HG03196 (cell line): Measurements from ENCODE around the gene SEC14L2.
A peak's percentile ranks its signal among the peaks of the same experiment; 100 is the strongest.
"Not testable (repeated sequence)": the region's sequence is repeated elsewhere in the genome, so short reads cannot be mapped to it uniquely, and the experiment has no call there.

Experiments used
- ATAC-seq: cut with Tn5 transposase; IDR thresholded peaks from one replicate; pipeline ENCODE4 v1.9.1; 2021; ENCODE audit not compliant: unreplicated experiment

SEC14L2 gene

DNA sequence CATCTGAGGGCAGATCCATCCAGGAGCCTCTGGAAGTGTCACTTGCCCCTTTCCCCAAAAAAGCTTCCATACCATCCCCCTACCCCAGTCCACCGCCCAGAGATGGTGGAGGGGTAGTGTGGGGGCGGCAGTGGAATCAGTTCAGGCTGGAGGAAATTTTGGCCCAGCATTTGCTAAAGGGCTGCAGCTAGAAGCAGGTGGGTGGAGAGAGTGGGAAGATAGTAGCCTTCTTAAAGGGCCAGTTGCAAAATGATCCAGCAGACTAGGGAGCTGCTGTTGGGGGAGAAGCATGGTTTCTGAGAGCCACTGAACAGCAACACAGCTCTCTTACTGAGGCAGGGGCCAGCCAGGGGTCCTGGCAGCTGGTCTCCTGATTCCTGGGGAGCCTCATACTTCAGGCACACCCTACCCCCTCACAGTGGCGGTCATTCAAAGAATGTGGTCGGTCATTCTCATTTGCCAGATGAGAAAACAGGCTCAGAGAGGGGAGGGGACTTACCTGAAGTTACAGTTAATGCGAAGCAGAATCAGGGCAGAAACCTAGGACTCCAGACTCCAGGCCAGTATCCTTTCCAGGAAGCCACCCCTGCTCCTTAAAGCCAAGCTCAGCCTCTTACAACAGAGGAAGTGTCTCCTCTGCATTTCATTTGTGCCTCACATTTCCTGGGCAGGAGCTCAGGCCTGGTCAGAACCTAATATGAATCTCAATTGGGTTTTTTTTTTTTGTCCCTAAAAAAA lies 5.4 kb downstream of the SEC14L2 start:
- no peak for ATAC-seq

DNA sequence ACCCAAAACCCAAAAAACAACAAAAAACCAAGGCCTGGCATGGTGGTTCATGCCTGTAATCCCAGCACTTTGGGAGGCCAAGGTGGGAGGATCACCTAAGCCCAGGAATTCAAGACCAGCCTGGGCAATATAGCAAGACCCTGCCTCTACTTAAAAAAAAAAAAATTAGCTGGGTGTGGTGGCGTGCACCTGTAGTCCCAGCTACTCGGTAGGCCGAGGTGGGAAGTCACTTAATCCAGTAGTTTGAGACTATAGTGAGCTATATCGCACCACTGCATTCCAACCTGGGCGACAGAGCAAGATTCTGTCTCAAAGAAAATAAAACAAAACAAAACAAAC lies 5.9 kb downstream of the SEC14L2 start:
- not testable (repeated sequence) for ATAC-seq

DNA sequence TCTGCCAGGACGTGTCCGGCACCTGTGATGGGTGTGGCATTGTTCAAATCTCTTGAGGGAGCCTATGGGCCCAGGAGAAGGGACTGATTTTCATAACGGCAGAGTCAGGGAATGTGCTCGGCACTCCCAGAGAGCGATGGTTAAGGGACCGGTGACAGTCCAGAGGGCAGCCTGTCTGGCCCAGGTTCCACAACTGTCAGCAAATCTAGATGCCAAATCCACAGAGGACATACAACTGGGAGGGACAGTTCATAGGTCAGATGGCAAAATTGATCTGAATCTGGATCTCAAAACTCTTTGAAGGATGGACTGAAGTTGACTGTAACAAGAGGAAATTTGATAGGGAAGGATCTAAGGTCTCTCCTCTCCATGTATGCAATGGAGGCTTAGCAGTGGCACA lies 7.5 kb downstream of the SEC14L2 start:
- ATAC-seq, result no peak

DNA sequence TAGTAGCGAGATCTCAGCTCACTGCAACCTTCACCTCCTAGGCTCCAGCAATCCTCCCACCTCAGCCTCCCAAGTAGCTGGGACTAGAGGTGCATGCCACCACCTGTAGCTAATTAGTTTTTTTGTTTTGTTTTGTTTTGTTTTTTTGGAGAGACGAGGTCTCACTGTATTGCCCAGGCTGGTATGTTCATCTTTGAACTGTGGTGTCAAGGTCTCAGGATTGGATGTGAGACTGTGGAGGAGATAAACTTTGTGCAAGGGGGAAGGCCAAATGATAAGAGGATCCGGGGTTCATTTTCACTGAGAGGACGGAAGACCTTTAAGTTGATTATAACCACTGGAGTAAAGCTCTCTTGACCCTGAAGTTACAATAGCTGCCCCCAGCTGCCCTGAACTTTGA lies 8.9 kb downstream of the SEC14L2 start:
- no peak for ATAC-seq

DNA sequence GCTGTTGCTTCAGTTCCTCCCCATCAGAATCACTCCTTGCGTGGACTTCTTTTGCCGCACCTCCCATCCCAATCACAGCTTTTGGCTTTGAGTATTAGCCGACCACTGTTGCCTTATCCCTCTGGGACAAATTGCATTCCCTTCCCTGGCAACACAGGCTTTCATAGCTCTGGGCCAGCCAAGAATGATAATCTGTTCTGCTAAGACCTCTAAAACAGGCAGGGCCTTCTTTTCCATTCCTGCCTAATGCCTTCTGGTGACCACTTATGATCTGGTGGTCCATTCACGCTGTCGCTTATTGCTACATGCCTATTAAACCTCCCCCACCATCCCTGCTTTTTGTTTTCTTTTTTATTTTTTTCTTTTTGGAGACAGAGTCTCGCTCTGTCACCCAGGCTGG lies 9.6 kb downstream of the SEC14L2 start:
- ATAC-seq, result no peak

DNA sequence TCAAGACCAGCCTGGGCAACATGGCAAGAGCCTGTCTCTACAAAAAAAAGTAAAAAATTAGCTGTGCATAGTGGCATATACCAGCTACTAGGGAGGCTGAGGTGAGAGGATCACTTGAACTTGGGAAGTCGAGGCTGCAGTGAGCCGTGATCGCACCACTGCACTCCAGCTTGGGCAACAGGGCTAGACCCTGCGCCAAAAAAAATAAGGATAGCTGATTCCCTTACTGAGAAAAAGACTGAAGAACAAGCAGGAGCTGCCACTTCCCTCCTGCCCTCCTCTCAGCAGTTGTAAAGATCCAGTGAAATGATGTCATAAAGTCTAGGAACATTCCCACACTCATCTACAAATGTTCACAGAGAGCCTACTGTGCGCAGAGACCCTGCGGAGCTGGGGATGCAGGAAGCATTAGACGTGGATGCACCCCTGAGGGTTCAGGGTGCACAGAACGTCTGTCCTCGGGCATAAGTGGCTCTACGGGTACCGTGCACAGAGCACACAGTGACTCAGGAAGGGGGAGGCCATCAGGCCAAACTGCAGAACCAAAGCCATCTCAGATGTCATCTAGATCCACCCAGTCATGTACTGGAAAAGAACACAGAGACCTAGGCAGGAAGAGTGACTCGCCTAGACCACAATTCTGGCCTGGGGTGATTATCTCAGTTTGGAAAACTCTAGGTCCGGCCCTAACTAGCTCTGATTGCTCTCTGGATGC lies 11.7 kb downstream of the SEC14L2 start:
- ATAC-seq, result no peak

DNA sequence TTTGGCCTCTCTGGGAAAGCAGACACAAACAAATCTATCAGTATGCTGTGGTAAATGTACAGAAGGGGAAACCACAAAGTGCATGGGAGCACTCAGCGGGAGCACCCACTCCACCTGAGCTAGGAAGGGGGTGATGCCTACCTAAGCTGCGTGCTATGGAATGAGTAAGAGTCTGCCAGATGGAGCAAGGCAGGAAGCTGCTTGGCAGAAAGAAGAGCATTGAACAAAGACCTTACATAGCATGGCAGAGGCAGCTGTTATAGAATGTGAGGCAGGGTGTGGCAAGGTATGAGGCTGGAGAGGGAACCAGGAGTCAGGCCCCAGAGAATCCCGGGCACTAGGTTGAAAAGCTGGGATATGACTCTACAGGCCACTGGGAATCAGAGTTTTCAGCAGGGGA lies 15.0 kb downstream of the SEC14L2 start:
- ATAC-seq, result no peak

DNA sequence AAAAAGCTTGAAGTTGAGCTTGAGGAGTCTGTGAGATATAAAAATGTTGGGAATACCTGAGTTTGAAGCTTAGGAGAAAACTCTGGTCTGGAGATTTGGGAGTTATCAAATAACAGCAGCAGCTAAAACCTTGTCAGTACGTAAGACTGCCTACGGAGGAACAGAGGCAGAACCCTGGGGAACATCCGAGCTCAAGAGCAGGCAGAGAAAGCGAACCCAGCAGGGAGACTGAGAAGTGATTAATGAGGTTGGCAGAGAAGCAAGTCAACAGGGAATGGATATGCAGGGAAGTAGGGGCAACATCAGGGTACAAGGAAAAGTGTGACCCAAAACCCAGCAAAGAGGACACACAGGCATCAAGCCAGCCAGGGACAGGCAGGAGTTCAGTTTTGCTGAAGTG lies 16.2 kb downstream of the SEC14L2 start:
- ATAC-seq, result no peak

DNA sequence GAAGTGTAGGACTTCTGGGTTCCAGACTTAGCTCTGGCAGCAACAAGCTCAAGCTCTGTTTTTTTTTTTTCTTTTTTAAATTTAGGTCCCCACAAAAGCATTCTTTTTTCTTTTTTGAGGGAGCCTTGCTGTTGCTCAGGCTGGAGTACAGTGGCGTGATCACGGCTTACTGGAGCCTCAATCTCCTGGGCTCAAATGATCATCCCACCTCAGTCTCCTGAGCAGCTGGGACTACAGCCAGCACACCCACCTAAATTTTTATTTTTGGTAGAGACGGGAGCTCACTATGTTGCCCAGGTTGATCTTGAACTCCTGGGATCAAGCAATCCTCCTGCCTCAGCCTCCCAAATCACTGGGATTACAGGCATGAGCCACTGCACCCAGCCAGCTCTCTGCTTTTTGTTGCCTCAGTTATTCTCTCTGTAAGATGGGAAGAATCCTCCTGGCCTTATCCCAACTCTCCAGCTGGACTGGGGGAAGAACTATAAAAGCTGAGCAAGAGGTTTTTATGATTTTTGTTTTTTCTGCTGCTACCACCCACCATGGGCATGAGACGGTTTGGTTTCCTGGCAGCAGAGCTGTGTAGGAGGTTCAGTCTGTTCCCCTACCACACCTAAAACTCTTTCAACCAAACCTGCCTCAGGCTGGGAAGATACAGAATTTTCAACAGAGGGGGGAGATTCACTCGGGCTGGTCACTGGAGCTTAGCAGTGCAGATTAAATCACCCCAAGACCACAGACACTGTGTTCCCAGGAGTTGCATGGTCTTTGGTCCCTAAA lies 17.1 kb downstream of the SEC14L2 start:
- ATAC-seq, result no peak

DNA sequence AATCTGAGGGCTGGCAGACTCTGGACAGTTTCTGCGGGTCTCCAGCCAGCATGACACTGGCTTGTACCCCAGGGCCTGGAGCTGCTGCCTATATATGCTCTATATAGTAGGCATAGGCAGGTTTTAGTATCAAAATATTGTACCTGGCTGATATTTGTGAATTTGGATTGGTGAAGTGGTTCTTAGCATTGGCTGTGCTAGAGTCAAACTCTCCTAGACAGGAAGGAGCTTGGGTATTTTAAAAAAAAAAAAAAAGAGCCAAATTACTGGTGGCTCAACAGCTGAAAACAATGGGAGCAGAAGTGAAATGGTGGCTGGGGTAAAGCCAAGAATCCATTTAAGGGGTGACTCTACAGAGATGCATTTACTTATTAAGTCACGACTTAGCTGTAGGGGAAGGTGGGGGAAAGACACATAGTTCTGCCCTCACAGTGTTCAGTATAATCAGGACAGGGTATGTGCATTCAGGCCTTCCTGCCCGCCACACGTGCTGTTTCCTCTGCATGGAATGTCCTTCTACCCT lies 17.8 kb downstream of the SEC14L2 start:
- ATAC-seq, result no peak

DNA sequence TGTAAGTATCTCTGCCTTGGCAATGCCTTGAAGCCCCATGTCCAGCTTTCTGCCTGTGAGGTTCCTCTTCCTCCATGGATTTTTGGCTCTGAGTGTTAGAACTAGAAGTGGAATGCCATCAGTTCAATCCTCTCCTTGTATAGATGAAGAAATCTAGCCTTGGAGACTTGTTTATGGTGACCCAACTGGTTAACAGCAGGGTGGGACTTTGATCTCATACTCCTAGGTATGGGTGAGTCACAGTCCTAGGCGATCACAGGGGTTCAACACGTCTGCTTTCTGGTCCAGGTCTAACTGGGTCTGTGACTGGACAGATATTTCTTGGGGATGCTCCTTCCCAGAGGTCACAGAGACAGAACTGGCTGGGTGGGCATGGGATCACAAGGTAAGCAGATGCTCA lies 19.6 kb downstream of the SEC14L2 start:
- ATAC-seq, result no peak

DNA sequence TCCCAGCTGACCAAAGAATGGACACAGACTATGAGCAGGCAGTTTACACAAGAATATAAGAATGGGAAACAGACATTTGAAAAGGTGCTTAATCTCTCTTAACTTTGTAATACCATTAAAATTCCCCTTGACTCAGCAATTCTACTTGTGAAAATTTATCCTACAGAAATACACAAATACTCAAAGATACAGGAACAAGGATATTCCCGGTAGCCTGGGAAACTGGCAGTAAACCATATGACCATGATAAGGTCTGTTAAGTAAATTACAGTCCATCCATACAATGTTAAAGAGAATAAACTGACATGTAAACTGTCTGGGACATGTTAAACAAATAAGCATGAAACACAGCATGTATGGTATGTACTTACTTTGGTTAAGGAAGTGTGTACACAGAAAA lies 20.0 kb downstream of the SEC14L2 start:
- no peak for ATAC-seq

DNA sequence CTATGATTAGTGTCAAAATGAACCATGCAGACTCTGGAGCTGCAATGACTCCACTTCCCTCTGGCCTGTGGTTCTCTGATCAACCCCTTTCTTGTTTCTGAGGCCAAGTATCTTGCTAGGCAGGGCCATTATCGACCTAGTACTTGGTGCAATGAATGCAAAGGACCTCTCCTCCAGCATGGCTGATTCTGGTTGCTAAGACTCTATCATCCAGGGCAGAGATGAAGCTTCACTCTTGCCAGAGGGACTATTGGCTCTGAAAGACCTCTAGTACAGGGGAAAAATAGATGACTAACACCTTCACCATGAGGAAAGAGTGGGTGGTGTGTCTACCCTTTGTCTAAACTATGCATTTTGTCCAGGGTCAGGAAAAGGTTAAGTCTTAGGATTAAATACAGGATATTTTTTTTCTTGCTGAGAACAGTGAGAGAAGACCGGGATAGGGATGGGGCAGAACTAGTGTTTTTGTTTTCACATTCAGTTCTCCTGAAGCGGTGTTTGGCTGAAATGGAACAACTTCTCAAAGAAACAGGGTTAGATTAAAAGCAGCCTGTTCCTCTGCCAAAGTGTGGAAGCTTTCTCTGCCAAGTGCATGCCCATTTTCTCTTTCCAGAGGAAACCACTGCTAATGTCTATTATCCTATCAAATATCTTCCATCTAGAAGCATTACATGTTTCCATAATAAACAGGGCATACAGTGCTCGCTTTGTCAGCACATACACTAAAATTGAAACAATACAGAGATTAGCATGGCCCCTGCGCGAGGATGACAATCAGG lies 23.7 kb downstream of the SEC14L2 start:
- ATAC-seq, result no peak

DNA sequence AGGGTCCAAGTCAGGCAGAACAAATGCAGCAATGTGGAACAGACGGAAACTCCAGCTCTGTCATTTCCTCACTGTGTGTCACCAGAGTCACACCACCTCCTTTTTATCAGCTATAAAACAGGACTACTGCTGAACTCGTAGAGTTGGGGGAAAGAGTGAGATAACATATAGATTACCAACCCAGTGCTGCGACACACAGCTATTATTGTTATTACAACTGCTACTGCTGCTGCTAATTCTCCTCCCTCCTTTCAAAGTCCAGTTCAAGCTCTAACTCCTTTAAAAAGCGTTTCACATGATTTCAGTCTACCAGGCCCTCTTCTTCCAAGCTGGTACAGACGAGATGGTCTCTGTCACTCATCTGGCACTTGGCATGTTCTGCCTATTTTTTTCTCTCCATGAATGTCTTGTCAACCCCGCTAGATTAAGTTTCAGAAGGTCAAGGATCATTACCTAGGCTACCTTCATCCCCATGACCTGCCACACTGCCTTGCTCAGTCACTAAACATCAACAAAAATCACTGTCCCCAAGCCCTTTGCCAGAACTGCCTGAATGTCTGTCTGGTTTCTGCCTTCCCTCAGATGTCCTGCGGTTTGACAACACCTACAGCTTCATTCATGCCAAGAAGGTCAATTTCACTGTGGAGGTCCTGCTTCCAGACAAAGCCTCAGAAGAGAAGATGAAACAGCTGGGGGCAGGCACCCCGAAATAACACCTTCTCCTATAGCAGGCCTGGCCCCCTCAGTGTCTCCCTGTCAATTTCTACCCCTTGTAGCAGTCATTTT lies 25.1 kb downstream of the SEC14L2 start:
- ATAC-seq, result no peak

DNA sequence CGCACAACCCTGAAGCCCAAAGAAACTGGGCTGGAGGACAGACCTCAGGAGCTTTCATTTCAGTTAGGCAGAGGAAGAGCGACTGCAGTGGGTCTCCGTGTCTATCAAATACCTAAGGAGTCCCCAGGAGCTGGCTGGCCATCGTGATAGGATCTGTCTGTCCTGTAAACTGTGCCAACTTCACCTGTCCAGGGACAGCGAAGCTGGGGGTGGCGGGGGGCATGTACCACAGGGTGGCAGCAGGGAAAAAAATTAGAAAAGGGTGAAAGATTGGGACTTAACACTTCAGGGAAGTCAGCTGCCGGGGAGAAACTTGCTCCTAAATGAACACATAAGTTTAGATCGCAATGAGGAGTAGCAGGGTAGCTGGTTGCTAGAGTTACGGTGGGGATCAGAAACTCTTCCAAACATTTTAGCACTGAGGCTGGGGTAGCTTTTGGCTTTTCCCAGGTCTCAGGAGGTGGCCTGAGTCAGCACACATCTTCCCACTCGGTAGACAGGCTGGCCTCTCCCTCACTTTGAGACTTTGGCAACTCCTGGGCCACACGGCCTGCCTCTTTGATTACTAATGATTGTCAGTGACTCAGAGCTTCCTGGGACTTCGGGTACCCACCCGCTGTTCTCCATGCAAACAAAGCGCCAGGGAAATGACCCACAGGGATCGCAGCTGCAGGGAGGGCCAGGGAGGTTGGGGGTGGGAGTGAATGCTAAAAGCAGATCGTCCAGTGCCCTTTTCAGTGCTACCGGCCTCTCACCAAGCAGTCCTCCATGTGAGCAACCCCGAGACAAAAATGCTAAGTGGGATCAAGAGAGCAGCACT lies 25.9 kb downstream of the SEC14L2 start:
- ATAC-seq, result no peak

DNA sequence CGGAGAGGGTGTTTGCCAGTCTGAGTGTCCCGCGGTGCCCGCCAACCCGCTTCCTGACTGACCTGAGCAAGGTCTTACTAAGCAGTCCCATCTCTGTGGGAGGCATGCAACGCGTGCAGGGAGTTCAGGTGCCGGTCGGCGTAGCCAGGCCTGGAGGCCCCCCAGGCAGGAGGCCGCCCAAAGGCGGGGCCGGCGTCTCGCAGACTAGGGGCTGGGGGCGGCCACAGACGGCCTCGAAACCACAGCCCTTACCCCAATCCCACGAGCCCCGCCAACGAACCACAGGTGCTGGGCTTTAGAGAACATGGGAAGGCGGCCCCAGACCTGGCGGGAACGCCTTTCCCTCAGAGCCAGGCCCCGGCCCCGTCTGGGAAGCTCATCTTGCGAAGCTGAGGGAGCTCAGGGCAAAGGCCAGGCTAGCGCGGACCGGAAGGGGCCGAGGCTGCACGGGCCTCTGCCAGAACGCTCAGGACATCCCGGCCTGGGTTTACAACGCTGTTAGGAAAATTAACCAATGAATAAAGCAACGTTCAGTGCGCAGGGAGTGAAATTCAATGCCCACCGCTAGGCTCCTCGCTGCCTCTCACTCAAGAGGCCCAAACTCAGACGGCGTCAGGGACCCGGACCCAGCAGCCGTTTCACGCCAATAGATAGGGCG lies 26.6 kb downstream of the SEC14L2 start:
- ATAC-seq, result peak; percentile 31

DNA sequence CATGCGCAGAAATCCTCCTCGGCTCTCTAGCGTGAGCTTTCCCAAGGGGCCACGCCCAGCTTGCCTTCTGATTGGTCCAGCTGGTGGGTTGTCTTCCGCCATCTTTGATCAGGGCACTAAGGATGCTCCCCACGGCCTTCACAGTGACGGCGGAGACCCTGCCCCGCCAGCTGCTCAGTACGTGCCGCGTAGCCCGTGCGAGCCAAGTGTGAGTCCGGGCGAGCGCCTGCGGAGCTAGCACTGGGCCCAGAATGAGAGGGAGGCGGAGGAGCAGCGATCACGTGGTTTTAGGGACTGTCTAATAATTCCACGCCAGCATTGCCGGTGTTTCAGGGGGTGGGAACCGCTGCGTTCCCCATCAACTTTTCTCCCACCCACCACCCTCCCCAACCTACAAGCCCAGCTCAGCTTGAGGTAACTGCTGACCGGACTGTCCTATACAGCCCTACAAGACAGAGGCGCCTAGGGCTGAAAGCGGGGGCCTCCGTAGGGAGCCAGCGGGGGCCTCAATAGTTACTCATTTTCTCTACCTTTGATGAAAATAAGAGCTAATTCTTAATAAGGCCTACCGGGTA lies 27.2 kb downstream of the SEC14L2 start:
- ATAC-seq, result peak; percentile 87

DNA sequence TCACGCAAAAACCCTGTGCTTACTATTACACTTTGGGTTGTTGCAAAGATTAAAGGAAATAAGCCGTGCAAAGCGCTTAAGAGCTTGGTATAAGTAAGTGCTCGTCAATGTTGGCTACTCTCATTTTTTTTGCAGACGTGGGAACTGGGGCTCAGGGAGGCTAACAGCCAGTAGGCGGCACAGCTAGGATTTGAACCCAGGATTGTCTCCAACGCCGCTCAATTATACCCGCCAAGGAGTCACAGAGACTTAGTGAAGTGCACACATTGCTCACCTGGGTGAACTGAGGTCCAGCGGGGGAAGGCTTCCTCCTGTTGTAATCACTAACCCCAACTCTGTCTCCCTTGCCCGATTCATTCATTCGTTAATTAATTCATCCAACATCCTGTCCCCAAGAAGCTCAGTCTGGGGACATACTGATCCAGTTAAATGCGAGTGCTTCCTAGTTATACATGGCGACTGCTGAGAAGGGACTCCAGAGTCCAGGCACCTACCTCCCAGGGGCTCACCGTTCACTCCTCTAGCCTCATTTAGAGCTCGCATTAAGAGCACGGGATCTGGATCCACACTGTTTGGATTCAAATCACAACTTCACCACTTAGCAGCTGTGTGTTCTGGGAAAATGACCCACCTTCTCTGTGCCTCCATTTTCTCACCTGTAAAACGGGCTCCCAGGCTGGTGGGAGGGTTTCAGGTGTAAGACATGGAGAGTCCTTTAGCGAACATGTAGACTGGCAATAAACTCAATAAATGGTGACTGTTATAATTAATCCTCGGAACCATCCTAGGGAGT lies 27.9 kb downstream of the SEC14L2 start:
- ATAC-seq, result no peak
